Femur (tissue), 1 donor: ENCODE results near the gene DOCK1.
"Not testable (repeated sequence)": the region's sequence is repeated elsewhere in the genome, so short reads cannot be mapped to it uniquely, and the experiment has no call there.

Source experiments
- DNase-seq: peaks from one replicate; pipeline ENCODE4 v3.0.0-alpha.2; 2017

The DOCK1 gene

GRCh38 chr10:126926568-126926967 is 21.3 kb downstream of the DOCK1 start:
- no peak for DNase-seq

GRCh38 chr10:126927799-126928198 is 22.6 kb downstream of the DOCK1 start:
- no peak for DNase-seq

GRCh38 chr10:126928274-126928673 is 23.0 kb downstream of the DOCK1 start:
- no peak for DNase-seq

- no peak for DNase-seq
These were observed 24.2 kb downstream of the DOCK1 start for GRCh38 chr10:126929391-126929790.

GRCh38 chr10:126930131-126930882 is 25.1 kb downstream of the DOCK1 start:
- DNase-seq, result no peak

- no peak for DNase-seq
These were observed 25.8 kb downstream of the DOCK1 start for GRCh38 chr10:126930883-126931503.

- DNase-seq, result no peak
These were observed 26.3 kb downstream of the DOCK1 start for GRCh38 chr10:126931544-126931943.

- DNase-seq, result no peak
These were observed 27.3 kb downstream of the DOCK1 start for GRCh38 chr10:126932516-126932915.

GRCh38 chr10:126933116-126933515 is 27.9 kb downstream of the DOCK1 start:
- no peak for DNase-seq

- peak; percentile 30 for DNase-seq
These were observed 30.2 kb downstream of the DOCK1 start for GRCh38 chr10:126935263-126935946.

- DNase-seq, result no peak
These were observed 31.8 kb downstream of the DOCK1 start for GRCh38 chr10:126937026-126937425.

- DNase-seq, result not testable (repeated sequence)
These were observed 32.9 kb downstream of the DOCK1 start for GRCh38 chr10:126938121-126938520.

- DNase-seq, result no peak
These were observed 34.5 kb downstream of the DOCK1 start for GRCh38 chr10:126939706-126940105.

- no peak for DNase-seq
These were observed 35.6 kb downstream of the DOCK1 start for GRCh38 chr10:126940670-126941310.

- no peak for DNase-seq
These were observed 39.0 kb downstream of the DOCK1 start for GRCh38 chr10:126944191-126944590.

GRCh38 chr10:126945351-126946030 is 40.3 kb downstream of the DOCK1 start:
- DNase-seq, result no peak

- no peak for DNase-seq
These were observed 41.5 kb downstream of the DOCK1 start for GRCh38 chr10:126946746-126947145.

- no peak for DNase-seq
These were observed 43.3 kb downstream of the DOCK1 start for GRCh38 chr10:126948355-126949160.

GRCh38 chr10:126949161-126949503 is 43.9 kb downstream of the DOCK1 start:
- DNase-seq, result no peak

- DNase-seq, result no peak
These were observed 45.3 kb downstream of the DOCK1 start for GRCh38 chr10:126950401-126951105.

- DNase-seq, result no peak
These were observed 48.7 kb downstream of the DOCK1 start for GRCh38 chr10:126953886-126954285.
